OCI-LY3 (cell line): ENCODE measurements around the gene ASPG.

Source experiments
- H2AFZ ChIP-seq: fragments of 200-600, 300-600 bp; shearing (Covaris generic); 2 replicates; pipeline ENCODE4 v1.6.0; 2014; ENCODE audit warnings: antibody characterized with exemption, low read depth, low read length
- H3K27ac ChIP-seq: fragments of 200-600, 300-600 bp; sonication (generic); 2 replicates; pipeline ENCODE4 v1.5.1; 2014; ENCODE audit warnings: mild to moderate bottlenecking, low read length, moderate library complexity, mixed read lengths
- H3K27me3 ChIP-seq: fragments of 200-600, 300-600 bp; sonication (generic); 2 replicates; pipeline ENCODE4 v1.6.1; 2014; ENCODE audit warnings: low read depth, low read length, mixed read lengths
- H3K36me3 ChIP-seq: fragments of 200-600, 300-600 bp; sonication (generic); replicated peaks from 2 replicates; pipeline ENCODE3; 2014; ENCODE audit warnings: low read depth, low read length, mixed read lengths
- H3K4me1 ChIP-seq: fragments of 300-600, 200-600 bp; sonication (generic); 2 replicates; pipeline ENCODE4 v1.6.1; 2014; ENCODE audit warnings: low read length, mixed read lengths
- H3K4me2 ChIP-seq: fragments of 200-600, 300-600 bp; sonication (generic); 2 replicates; pipeline ENCODE4 v1.6.1; 2014; ENCODE audit warnings: low read length, mixed read lengths
- H3K4me3 ChIP-seq: fragments of 300-600, 200-600 bp; sonication (generic); 2 replicates; pipeline ENCODE4 v1.5.1; 2014; ENCODE audit warnings: antibody characterized with exemption, mild to moderate bottlenecking, low read length, moderate library complexity
- H3K79me2 ChIP-seq: fragments of 300-600, 200-600 bp; shearing (Covaris generic); 2 replicates; pipeline ENCODE4 v1.6.1; 2014; ENCODE audit warnings: mild to moderate bottlenecking, low read length, mixed read lengths
- H3K9ac ChIP-seq: fragments of 300-600, 200-600 bp; shearing (Covaris generic); 2 replicates; pipeline ENCODE4 v1.6.0; 2014; ENCODE audit warnings: mild to moderate bottlenecking, low read length, moderate library complexity
- H3K9me3 ChIP-seq: fragments of 200-600, 300-600 bp; shearing (Covaris generic); 2 replicates; pipeline ENCODE4 v1.6.1; 2014; ENCODE audit warnings: low read length, mixed read lengths; ENCODE audit not compliant: insufficient read depth
- H4K20me1 ChIP-seq: fragments of 200-600, 300-600 bp; sonication (generic); 2 replicates; pipeline ENCODE4 v1.6.1; 2016; ENCODE audit warnings: low read length, mixed read lengths; ENCODE audit not compliant: insufficient read depth
- EZH2phosphoT487 ChIP-seq: fragments of 200-600 bp; shearing (Covaris generic); IDR thresholded peaks from 2 replicates; pipeline ENCODE4 v1.6.1; 2018; ENCODE audit warnings: antibody characterized with exemption, mixed run types, low read depth
- TF ChIP-seq, protein P1 (sequence below): fragments of 200-600, 300-600 bp; sonication (generic); IDR thresholded peaks from 2 replicates; pipeline ENCODE4 v1.5.1; 2014; ENCODE audit warnings: antibody characterized with exemption, low read length, low read depth

ASPG gene

DNA sequence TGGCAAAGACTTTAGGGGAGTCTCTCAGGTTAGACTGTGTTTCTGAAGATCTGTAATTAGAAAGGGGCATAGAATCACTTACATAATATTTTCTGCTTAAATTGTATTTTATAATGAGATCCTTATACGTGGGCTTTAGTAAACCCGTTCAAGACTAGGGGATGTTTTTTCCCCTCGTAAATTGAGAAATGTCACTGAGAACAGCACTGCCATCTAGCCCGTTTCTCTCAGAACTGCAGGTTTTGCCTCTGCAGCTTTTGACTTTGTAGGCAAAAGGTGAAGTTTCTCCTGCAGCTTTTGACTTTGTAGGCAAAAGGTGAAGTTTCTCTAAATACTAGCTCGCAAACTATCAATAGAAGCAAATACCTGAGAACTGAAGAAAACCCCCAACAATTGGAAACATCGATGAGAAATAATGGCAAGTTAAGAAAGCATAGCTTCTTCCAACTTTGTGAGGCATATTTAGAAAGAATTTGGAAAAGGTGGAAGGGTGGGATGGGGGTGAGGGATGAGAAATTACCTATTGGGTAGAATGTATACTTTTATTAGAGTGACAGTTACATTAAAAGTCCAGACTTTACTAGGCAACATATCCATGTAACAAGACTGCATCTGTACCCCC is 9.9 kb upstream of the ASPG start:
- Histone ChIP-seq H3K9ac (no peak overlapping the region), H3K27me3 (no peaks in the 10 kb centered on the region), H3K36me3 (no peaks in the 10 kb centered on the region), H3K4me2 (no peak overlapping the region), H3K9me3 (no peaks in the 10 kb centered on the region), H3K4me1 (peaks cover 4% of the 10 kb centered on the region; the same call in 1 of the 2 replicates), H4K20me1 (no peaks in the 10 kb centered on the region), H3K79me2 (no peaks in the 10 kb centered on the region), H3K27ac (no peak overlapping the region), H3K4me3 (no peak overlapping the region), H2AFZ (no peak overlapping the region)
- TF ChIP-seq EZH2phosphoT487 = no peak
- TF ChIP-seq, protein P1, sequence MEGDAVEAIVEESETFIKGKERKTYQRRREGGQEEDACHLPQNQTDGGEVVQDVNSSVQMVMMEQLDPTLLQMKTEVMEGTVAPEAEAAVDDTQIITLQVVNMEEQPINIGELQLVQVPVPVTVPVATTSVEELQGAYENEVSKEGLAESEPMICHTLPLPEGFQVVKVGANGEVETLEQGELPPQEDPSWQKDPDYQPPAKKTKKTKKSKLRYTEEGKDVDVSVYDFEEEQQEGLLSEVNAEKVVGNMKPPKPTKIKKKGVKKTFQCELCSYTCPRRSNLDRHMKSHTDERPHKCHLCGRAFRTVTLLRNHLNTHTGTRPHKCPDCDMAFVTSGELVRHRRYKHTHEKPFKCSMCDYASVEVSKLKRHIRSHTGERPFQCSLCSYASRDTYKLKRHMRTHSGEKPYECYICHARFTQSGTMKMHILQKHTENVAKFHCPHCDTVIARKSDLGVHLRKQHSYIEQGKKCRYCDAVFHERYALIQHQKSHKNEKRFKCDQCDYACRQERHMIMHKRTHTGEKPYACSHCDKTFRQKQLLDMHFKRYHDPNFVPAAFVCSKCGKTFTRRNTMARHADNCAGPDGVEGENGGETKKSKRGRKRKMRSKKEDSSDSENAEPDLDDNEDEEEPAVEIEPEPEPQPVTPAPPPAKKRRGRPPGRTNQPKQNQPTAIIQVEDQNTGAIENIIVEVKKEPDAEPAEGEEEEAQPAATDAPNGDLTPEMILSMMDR = peak; percentile 54

DNA sequence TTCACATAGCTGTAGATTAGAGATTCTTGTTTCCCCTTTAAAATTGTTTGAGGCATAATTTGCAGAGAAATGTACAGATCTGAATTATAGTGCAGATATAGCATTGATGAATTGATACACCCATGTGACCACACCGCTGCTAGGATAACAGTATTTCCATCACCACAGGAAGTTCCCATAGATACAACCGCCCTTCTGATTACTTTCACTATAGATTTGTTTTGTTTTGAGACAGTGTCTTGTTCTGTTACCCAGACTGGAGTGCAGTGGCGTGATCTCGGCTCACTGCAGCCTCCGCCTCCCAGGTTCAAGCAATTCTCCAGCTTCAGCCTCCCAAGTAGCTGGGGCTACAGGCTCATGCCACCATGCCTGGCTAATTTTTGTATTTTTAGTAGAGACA is 8.8 kb upstream of the ASPG start:
- Histone ChIP-seq H3K9me3 (no peaks in the 10 kb centered on the region), H3K27me3 (no peaks in the 10 kb centered on the region), H3K4me3 (no peak overlapping the region), H2AFZ (no peak overlapping the region), H3K27ac (no peak overlapping the region), H4K20me1 (no peaks in the 10 kb centered on the region), H3K36me3 (no peaks in the 10 kb centered on the region), H3K4me1 (peaks cover 4% of the 10 kb centered on the region; the same call in 1 of the 2 replicates), H3K9ac (no peak overlapping the region), H3K4me2 (no peak overlapping the region), H3K79me2 (no peaks in the 10 kb centered on the region)
- TF ChIP-seq EZH2phosphoT487 = no peak

DNA sequence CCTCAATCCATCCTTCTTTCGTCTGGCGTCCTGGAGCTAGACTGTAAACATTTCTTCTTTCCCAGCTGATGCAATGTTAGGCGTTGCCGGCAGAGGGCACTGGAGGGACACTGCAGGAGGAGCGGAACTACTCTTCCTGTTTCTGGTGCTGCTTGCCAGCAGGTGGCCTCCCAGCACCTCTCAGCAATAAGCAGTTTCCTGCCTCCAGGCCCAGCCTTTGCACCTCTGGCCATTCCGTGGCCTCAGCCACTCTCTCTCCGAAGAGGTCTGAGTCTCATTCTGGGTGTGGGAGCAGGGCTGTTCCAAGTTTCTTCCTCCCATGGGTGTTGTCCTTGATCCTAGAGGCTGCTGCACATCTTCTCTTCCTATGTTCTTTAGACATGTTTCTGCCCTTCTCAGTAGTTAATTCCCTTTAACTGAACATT is 7.5 kb upstream of the ASPG start:
- H3K36me3 ChIP-seq = no peaks in the 10 kb centered on the region
- H4K20me1 ChIP-seq = no peaks in the 10 kb centered on the region
- H3K9ac ChIP-seq = peak overlapping the region; percentile 48
- no peak overlapping the region for H3K27ac ChIP-seq
- H3K4me2 ChIP-seq = peak overlapping the region; percentile 74
- H2AFZ ChIP-seq = peak overlapping the region; percentile 97
- no peaks in the 10 kb centered on the region for H3K27me3 ChIP-seq
- TF ChIP-seq, protein P1 = peak; percentile 100
- TF ChIP-seq EZH2phosphoT487 = no peak
- H3K9me3 ChIP-seq = no peaks in the 10 kb centered on the region
- H3K4me1 ChIP-seq = peaks cover 4% of the 10 kb centered on the region; the same call in 1 of the 2 replicates
- peak overlapping the region; percentile 72 for H3K4me3 ChIP-seq
- H3K79me2 ChIP-seq = no peaks in the 10 kb centered on the region

DNA sequence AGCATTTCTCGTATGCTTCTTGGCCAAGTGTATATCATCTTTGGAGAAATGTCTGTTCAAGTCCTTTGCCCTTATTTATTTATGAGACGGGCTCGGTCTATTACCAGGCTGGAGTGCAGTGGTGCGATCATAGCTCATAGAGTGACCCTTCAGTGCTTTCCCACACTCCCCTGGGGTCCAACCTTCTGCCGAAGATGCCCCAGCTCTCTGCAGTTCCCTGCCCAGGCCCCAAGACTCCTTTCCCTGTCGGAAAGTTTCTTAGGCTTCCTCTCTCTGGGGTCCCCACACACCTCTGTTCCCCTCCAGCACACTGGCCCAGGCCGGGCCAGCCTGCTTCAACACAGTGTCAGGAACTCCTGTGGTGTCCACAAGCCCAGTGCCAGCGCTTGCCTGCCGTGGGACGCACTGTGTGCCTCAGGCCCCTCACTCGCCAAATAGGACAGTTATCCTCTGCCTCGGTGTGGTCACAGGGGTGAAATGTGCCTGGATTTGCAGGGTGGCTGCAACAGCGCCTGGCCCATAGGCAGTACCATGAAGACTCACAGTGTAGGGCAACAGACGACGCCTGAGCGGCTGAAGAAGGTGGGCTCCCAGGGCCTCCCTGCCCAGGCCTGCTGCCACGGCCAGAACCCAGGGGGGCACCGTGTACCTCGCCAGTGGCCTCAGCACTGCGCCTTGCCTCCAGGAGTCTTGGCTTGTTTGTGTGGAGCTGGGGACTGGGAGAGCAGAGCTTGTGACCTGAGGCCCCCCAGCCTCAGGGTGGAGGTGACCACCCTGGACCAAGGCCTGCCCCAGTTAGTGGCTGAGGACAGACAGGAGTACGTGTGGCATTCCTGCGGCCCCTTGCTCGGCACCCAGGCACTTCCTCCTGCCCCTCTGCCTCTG is 4.9 kb upstream of the ASPG start:
- Histone ChIP-seq H3K9ac (no peak overlapping the region), H3K27me3 (no peaks in the 10 kb centered on the region), H2AFZ (no peak overlapping the region), H4K20me1 (no peaks in the 10 kb centered on the region), H3K79me2 (no peaks in the 10 kb centered on the region), H3K9me3 (no peaks in the 10 kb centered on the region), H3K36me3 (no peaks in the 10 kb centered on the region), H3K4me1 (peaks cover 4% of the 10 kb centered on the region; the same call in 1 of the 2 replicates), H3K27ac (no peak overlapping the region), H3K4me2 (no peak overlapping the region), H3K4me3 (no peak overlapping the region)
- TF ChIP-seq EZH2phosphoT487 = no peak
- TF ChIP-seq, protein P1 = no peak
